Ishikawa (cell line): Measurements from ENCODE around the gene HHAT.

Experiments
- CEBPB ChIP-seq: IDR thresholded peaks from 2 replicates; pipeline ENCODE4 v1.6.1; 2012
- EP300 ChIP-seq: IDR thresholded peaks from 2 replicates; pipeline ENCODE4 v1.6.1; 2012; ENCODE audit warnings: borderline replicate concordance
- MAX ChIP-seq: IDR thresholded peaks from 2 replicates; pipeline ENCODE4 v1.6.1; 2012
- RAD21 ChIP-seq: IDR thresholded peaks from 2 replicates; pipeline ENCODE4 v1.6.1; 2012; ENCODE audit warnings: low read depth
- REST ChIP-seq: IDR thresholded peaks from 2 replicates; pipeline ENCODE4 v1.6.1; 2012; ENCODE audit warnings: low read depth, mild to moderate bottlenecking

- TF ChIP-seq CEBPB, result no peak
- no peak for TF ChIP-seq MAX
- TF ChIP-seq EP300, result no peak
- no peak for TF ChIP-seq REST
- no peak for TF ChIP-seq RAD21
These were observed 187.5 kb downstream of the HHAT start for GRCh38 chr1:210516092-210516656.
